Cardiac fibroblast (primary cell): ENCODE data around the gene MTF1.
"Not testable (repeated sequence)": the region's sequence is repeated elsewhere in the genome, so short reads cannot be mapped to it uniquely, and the experiment has no call there.

ENCODE experiments used
- DNase-seq, 2 donors: peaks; one replicate each; pipeline versions ENCODE4 v3.0.0 to v3.0.0-alpha.2; 2010; ENCODE audit warnings: low read depth in 2 of 2
- H3K4me3 ChIP-seq, 2 donors: replicated peaks in 1 of 2; 1 replicate in 1 of 2; 2 replicates in 1 of 2; pipeline ENCODE4 v1.5.1; 2011; ENCODE audit warnings: low read depth in 2 of 2, low read length in 2 of 2, mild to moderate bottlenecking in 2 of 2, moderate library complexity in 1 of 2
- TF ChIP-seq, protein P1 (sequence below): IDR thresholded peaks from one replicate; pipeline ENCODE4 v1.5.1; 2011; ENCODE audit warnings: low read depth, mild to moderate bottlenecking, low read length, inconsistent platforms

The MTF1 gene

DNA sequence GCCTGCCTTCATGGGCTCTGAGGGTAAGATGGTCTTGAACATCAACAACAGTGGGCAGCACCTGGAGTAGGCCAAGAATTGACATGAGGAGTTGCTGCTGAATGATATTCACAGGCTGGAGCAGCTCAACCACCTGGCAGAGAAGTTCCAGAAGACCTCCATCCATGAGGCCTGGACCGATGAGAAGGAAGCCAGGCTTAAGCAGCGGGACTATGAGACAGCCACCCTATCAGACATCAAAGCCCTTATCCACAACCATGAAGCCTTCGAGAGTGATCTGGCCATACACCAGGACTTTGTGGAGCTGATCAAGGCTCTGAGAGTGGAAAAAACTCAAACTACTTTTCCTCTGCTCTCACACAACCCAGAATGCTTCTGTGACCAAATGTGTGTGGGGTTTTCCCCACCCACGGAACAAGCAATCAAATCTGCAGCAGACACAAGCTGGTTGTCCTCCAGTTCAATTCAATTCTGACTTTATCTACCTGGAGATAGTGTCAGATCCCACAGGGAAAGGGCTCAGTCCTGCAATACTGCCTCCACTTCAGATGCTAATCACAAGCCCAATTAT, 82.4 kb downstream of the MTF1 start:
- no peak for DNase-seq
- H3K4me3 ChIP-seq: no peak overlapping the region
- TF ChIP-seq, protein P1, sequence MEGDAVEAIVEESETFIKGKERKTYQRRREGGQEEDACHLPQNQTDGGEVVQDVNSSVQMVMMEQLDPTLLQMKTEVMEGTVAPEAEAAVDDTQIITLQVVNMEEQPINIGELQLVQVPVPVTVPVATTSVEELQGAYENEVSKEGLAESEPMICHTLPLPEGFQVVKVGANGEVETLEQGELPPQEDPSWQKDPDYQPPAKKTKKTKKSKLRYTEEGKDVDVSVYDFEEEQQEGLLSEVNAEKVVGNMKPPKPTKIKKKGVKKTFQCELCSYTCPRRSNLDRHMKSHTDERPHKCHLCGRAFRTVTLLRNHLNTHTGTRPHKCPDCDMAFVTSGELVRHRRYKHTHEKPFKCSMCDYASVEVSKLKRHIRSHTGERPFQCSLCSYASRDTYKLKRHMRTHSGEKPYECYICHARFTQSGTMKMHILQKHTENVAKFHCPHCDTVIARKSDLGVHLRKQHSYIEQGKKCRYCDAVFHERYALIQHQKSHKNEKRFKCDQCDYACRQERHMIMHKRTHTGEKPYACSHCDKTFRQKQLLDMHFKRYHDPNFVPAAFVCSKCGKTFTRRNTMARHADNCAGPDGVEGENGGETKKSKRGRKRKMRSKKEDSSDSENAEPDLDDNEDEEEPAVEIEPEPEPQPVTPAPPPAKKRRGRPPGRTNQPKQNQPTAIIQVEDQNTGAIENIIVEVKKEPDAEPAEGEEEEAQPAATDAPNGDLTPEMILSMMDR: no peak

DNA sequence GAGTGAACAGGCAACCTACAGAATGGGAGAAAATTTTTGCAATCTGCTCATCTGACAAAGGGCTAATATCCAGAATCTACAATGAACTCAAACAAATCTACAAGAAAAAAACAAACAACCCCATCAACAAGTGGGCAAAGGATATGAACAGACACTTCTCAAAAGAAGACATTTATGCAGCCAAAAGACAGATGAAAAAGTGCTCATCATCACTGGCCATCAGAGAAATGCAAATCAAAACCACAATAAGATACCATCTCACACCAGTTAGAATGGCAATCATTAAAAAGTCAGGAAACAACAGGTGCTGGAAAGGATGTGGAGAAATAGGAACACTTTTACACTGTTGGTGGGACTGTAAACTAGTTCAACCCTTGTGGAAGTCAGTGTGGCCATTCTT, 88.0 kb downstream of the MTF1 start:
- H3K4me3 ChIP-seq, DNase-seq: not testable (repeated sequence)

DNA sequence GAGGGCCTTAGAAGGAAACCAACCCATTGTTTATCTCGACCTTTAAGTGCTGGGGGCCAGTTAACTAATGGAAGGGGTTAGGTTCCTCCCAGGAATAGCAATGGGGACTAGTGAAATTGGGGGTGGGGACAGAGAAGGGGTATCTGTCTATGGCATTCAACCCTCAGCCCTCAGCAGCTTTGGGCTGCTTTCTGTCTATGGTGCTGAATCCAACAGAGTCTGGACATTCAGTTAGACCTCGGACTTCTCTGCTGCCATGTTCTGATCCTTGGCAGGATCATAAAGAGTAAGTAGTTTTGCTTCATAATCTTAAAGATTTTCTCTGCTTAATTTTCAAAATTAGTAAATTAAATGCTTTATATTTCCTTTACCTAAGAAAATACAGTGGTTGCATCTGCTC, 91.9 kb downstream of the MTF1 start:
- TF ChIP-seq, protein P1: no peak
- no peak overlapping the region for H3K4me3 ChIP-seq

DNA sequence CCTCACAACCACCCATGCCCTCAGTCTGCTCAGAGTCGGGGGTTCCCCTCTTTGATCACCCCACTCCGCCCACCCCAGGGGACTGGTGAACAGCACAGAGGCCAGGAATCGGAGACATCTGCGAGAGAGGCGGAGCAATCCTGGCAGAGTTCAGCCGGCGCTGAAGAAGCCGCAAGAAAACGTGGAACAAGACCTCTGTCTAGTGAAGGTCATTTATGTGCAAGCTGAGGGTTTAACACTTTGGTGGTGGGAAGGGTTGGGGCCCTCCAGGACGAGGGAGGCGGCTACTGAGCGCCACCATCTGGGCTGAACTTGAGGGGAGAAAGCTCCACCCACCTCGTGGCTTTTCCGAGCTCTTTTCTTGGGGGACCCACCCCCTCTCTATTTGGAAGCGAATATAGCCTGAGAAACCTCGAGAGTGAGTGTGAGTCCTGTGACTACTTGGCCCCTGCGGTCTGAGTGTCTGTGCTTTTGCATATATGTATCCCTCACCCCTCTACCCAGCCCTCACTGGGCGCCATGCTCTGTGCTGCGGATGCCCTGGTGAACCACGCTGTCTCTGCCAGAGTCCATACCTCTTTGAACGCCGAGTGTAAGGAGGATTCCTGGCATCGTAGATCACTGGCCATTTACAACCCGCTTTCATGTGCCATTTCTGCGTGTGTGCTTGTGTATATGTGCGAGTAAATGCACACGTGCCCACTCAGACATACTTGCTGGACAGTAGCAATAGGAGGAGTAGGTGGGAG, 93.3 kb downstream of the MTF1 start:
- TF ChIP-seq, protein P1: no peak
- no peak overlapping the region for H3K4me3 ChIP-seq
- DNase-seq: no peak

More for the DNA sequence above, 91.9 kb downstream of the MTF1 start:
- DNase-seq: no peak

DNA sequence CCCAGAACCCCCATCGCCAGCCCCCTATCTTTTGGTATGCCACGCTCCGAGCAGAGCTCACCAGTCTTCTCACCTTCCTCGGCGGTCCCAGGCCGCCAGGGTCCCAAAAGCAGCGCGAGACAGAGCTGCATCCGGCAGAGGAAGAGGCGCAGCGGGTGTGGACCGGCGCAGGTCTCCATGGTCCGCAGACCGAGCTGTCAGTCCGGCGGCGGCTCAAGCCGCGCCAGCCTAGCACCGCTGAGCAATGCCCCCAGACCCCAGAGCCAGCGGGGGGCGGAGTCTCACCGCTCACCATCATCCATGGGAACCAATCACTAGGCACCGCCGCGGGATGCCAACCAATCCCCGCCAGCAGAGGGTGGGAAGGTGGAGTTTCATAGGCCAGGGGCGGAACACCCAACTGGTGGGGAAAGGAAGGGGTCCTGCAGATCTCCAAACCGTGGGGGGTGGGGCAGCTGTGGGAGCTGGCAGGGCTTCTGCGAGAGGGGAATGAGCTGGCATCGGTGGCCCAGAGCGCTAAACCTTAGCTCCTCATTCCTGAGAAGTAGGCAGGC, 94.4 kb downstream of the MTF1 start, which contains the start of gene EPHA10:
Gene EPHA10 (minus strand): TSS at position 233 of the 554 bp plus-strand sequence. CDS start 54 bp downstream, at position 179.
- no peak within 1 kb of the TSS for H3K4me3 ChIP-seq
- TF ChIP-seq, protein P1: no peak
- no peak for DNase-seq

DNA sequence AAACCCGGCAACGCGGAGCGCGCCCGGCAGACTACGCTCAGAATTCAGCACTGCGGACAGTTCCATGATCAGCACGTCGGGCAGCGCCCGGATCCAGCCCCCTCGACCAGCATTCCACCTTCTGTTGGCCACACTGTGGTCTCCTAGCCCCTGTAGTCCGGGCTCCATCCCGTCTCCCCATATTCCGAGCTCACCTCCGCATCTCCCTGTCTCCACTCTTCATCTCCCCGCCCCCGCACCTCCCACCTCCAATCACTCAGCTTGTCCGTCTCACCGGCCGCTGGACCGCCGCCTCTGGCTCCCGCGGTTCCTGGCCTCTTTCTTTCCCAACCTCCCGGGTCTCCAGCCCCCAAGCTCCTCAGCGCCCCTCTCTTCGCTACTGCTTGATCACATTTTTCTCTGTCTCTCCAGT, 95.0 kb downstream of the MTF1 start:
- H3K4me3 ChIP-seq: no peak overlapping the region
- TF ChIP-seq, protein P1: no peak
- peak; percentile 52 to 53 for DNase-seq

DNA sequence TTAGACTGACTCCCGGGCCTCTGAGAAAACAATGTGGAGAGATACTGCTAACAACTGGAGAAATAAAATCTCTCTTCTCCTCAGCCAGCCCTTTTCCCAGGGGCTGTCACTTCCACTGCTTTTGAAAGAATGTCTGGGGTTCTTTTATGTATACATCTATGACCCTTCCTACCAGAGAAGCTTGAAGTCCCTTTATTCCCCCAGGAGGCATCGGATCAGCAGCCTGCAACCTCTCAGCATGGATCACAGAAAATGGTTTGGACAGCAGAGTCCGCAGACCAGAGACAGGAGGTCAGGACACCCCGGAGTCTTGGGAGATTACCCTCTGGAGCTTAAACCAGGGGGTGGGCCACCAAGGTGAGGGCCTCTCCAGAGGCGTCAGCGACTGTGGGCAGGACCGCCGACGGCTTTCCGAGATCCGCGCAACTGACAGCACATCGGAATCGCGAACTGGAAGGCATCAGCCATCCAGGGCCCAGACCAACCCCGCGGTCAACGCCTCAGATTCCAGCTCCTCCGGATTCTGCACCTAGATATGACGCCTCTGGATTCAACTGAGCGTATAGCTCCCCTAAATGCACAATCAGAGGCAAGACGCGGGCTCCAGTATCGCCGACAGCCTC, 95.5 kb downstream of the MTF1 start:
- TF ChIP-seq, protein P1: no peak
- no peak overlapping the region for H3K4me3 ChIP-seq
- DNase-seq: no peak
